PC-9 (cell line): ENCODE data around the gene BORCS8. TPM values are rescaled to one million over a fixed set of nuclear protein-coding genes. Genes with fewer than 3 reads are reported as not detected.

Experiments
- BruUV-seq: library from RNA; stranded (reverse); fragments of 400-500 nt; replicated peaks from 2 replicates; lab custom pipeline; 2021; lab: Mats Ljungman, UMichigan
- CTCF ChIA-PET: fragments of 300-600 bp; sonication (Branson Sonifier 250); formaldehyde crosslinking; loops from one replicate; lab custom pipeline; 2022; ENCODE audit warnings: antibody characterized with exemption; lab: Charles Lee
- POLR2A ChIA-PET: fragments of 300-600 bp; sonication (Branson Sonifier 250); formaldehyde crosslinking; loops from one replicate; lab custom pipeline; 2022; ENCODE audit warnings: antibody characterized with exemption; ENCODE audit not compliant: unreplicated experiment; lab: Charles Lee
- DNase-seq, 2 experiments: peaks; one replicate each; pipeline versions ENCODE4 v3.0.0 to v3.0.0-alpha.2; 2015 to 2022; ENCODE audit warnings: mixed read lengths in 1 of 2
- H2AFZ ChIP-seq: fragments of 200-600 bp; sonication (generic); 2 replicates; pipeline ENCODE4 v1.8.1; 2017; ENCODE audit warnings: antibody characterized with exemption
- H3F3A ChIP-seq: fragments of 200-600 bp; sonication (generic); 2 replicates; pipeline ENCODE4 v1.8.1; 2017; ENCODE audit warnings: antibody characterized with exemption, mild to moderate bottlenecking, low read depth; ENCODE audit not compliant: insufficient read depth
- H3K27ac ChIP-seq: fragments of 200-600 bp; sonication (generic); 2 replicates; pipeline ENCODE4 v1.6.1; 2016; ENCODE audit warnings: mixed run types
- H3K27me3 ChIP-seq: fragments of 200-600 bp; sonication (generic); 2 replicates; pipeline ENCODE4 v1.6.1; 2016; ENCODE audit warnings: low read depth, mixed run types; ENCODE audit not compliant: insufficient read depth
- H3K36me3 ChIP-seq: fragments of 200-600 bp; sonication (generic); 2 replicates; pipeline ENCODE4 v1.6.1; 2016; ENCODE audit warnings: low read depth, mixed run types
- H3K4me1 ChIP-seq: fragments of 200-600 bp; sonication (generic); replicated peaks from 2 replicates; pipeline ENCODE4 v1.6.1; 2016; ENCODE audit warnings: mixed run types; ENCODE audit not compliant: insufficient read depth
- H3K4me2 ChIP-seq: fragments of 200-600 bp; sonication (generic); 2 replicates; pipeline ENCODE4 v1.6.1; 2017; ENCODE audit warnings: mixed run types
- H3K4me3 ChIP-seq: fragments of 200-600 bp; sonication (generic); 2 replicates; pipeline ENCODE4 v1.6.1; 2016; ENCODE audit warnings: mixed run types
- H3K79me2 ChIP-seq: fragments of 200-600 bp; sonication (generic); 2 replicates; pipeline ENCODE4 v1.6.1; 2017; ENCODE audit warnings: low read depth, mixed run types
- H3K9me2 ChIP-seq: fragments of 200-600 bp; sonication (generic); 2 replicates; pipeline ENCODE4 v1.8.1; 2017; ENCODE audit warnings: mild to moderate bottlenecking; ENCODE audit not compliant: insufficient read depth
- H3K9me3 ChIP-seq: fragments of 200-600 bp; sonication (generic); 2 replicates; pipeline ENCODE4 v1.8.1; 2016; ENCODE audit warnings: low read depth; ENCODE audit not compliant: insufficient read depth
- H4K20me1 ChIP-seq: fragments of 200-600 bp; sonication (generic); 2 replicates; pipeline ENCODE4 v1.8.1; 2017; ENCODE audit not compliant: insufficient read depth
- CTCF ChIP-seq: fragments of 200-600 bp; sonication (generic); conservative IDR thresholded peaks from 2 replicates; pipeline ENCODE4 v1.6.1; 2017; ENCODE audit warnings: mixed run types, antibody characterized with exemption, mild to moderate bottlenecking, moderate library complexity
- EZH2 ChIP-seq: fragments of 200-600 bp; sonication (generic); IDR thresholded peaks from 2 replicates; pipeline ENCODE4 v1.8.0; 2017; ENCODE audit warnings: antibody characterized with exemption, low read depth
- intact Hi-C: fragments of 100-400 bp; cut with micrococcal nuclease; formaldehyde crosslinking; loops from one replicate; pipeline ENCODE4 v1.10.0; 2022; ENCODE audit not compliant: unreplicated experiment
- total RNA-seq: library from RNA; stranded (reverse); gene quantifications from 2 replicates; pipeline ENCODE4 v1.2.3, GENCODE V29; 2021

BORCS8 gene
- total RNA-seq, 1 experiment from 2014 or later: 23.1 TPM

GRCh38 chr19:19171821-19172532 lies 20.0 kb downstream of the BORCS8 start:
- 0 out of 2 replicates have a peak overlapping the region, but pooled peaks have one; percentile 32 for H3K4me2 ChIP-seq
- no TSS peak for BruUV-seq

GRCh38 chr19:19170873-19171672 lies 20.9 kb downstream of the BORCS8 start:
- no peaks in the 10 kb centered on the region for H3K9me3 ChIP-seq
- H3K27ac ChIP-seq: no peak overlapping the region
- H3K4me2 ChIP-seq: no peak overlapping the region
- BruUV-seq: no TSS peak
- TF ChIP-seq CTCF: no peak
- no peaks in the 10 kb centered on the region for H4K20me1 ChIP-seq
- H3K4me3 ChIP-seq: no peak overlapping the region
- intact Hi-C loops: no loop called here
- no peaks in the 10 kb centered on the region for H3K27me3 ChIP-seq
- no peaks in the 10 kb centered on the region for H3K79me2 ChIP-seq
- no peak for DNase-seq
- no peaks in the 10 kb centered on the region for H3K36me3 ChIP-seq
- peaks cover 9% of the 10 kb centered on the region for H3K4me1 ChIP-seq
- peaks cover 19% of the 10 kb centered on the region; the same call in 1 of the 2 replicates for H3F3A ChIP-seq
- no peak overlapping the region for H2AFZ ChIP-seq
- no peaks in the 10 kb centered on the region for H3K9me2 ChIP-seq
- ChIA-PET CTCF (no interaction called here), POLR2A (interaction anchor here (0.6 kb wide), 1 partner anchor 867 kb away, joined by 7 read pairs; no protein-coding TSS in a partner anchor)

More at GRCh38 chr19:19171821-19172532, 20.0 kb downstream of the BORCS8 start:
- Histone ChIP-seq H3K79me2 (no peaks in the 10 kb centered on the region), H3K36me3 (no peaks in the 10 kb centered on the region), H3K27ac (0 out of 2 replicates have a peak overlapping the region, but pooled peaks have one; percentile 25), H2AFZ (no peak overlapping the region), H3K4me1 (peaks cover 9% of the 10 kb centered on the region), H3K9me3 (no peaks in the 10 kb centered on the region), H3K27me3 (no peaks in the 10 kb centered on the region), H4K20me1 (no peaks in the 10 kb centered on the region), H3K9me2 (no peaks in the 10 kb centered on the region), H3F3A (peaks cover 27% of the 10 kb centered on the region; the same call in 1 of the 2 replicates), H3K4me3 (no peak overlapping the region)
- ChIA-PET POLR2A (no interaction called here), CTCF (no interaction called here)
- no peak for TF ChIP-seq CTCF
- TF ChIP-seq EZH2: no peak
- intact Hi-C loops: no loop called here
- no peak for DNase-seq

GRCh38 chr19:19170053-19170872 lies 21.7 kb downstream of the BORCS8 start, which contains the start of gene MEF2B:
MEF2B (minus strand) TSS chr19:19170263; CDS start chr19:19150735, 19,528 bp downstream.
- ChIA-PET POLR2A (interaction anchor here (0.6 kb wide), 1 partner anchor 1028 kb away, joined by 3 read pairs; no protein-coding TSS in a partner anchor), CTCF (interaction anchor here (0.6 kb wide), 1 partner anchor 1069 kb away, joined by 8 read pairs; no protein-coding TSS in a partner anchor)
- H3K27me3 ChIP-seq: no peaks in the 10 kb centered on the region
- H3K9me3 ChIP-seq: no peaks in the 10 kb centered on the region
- TF ChIP-seq EZH2 (no peak), CTCF (no peak)
- H2AFZ ChIP-seq: no peak within 1 kb of the TSS
- H3F3A ChIP-seq: peaks cover 14% of the 10 kb centered on the region; the same call in 1 of the 2 replicates
- H3K4me1 ChIP-seq: peaks cover 9% of the 10 kb centered on the region
- H3K79me2 ChIP-seq: no peaks in the 10 kb centered on the region
- H3K4me2 ChIP-seq: peak within 1 kb of the TSS; percentile 61
- H3K9me2 ChIP-seq: no peaks in the 10 kb centered on the region
- no peak within 1 kb of the TSS for H3K4me3 ChIP-seq
- no TSS peak for BruUV-seq
- no peaks in the 10 kb centered on the region for H4K20me1 ChIP-seq
- no peak within 1 kb of the TSS for H3K27ac ChIP-seq
- DNase-seq: peak; percentile 44 to 76
- no peaks in the 10 kb centered on the region for H3K36me3 ChIP-seq
- intact Hi-C loops: no loop called here
